ENCODE results near the gene TMTC1.

GRCh38 chr12:29709054-29709453 is 74.7 kb downstream of the TMTC1 start:
- no peak for TF ChIP-seq CTCF (IDR thresholded peaks at IDR 0.05)
- no peak for TF ChIP-seq POLR2A (IDR thresholded peaks at IDR 0.05)
